HG03457 (cell line): ENCODE measurements around the gene SPATA33.
"Not testable (repeated sequence)": the region's sequence is repeated elsewhere in the genome, so short reads cannot be mapped to it uniquely, and the experiment has no call there.

Source experiments
- ATAC-seq: cut with Tn5 transposase; IDR thresholded peaks from one replicate; pipeline ENCODE4 v1.9.1; 2021; ENCODE audit warnings: moderate number of reproducible peaks; ENCODE audit not compliant: unreplicated experiment

Gene SPATA33

GRCh38 chr16:89658221-89658879 lies 714 bp downstream of the SPATA33 start:
- ATAC-seq: no peak

GRCh38 chr16:89660146-89660545 lies 2.5 kb downstream of the SPATA33 start:
- no peak for ATAC-seq

- ATAC-seq: no peak
Measured at GRCh38 chr16:89661215-89661614, 3.6 kb downstream of the SPATA33 start.

GRCh38 chr16:89664238-89664637 lies 6.6 kb downstream of the SPATA33 start:
- not testable (repeated sequence) for ATAC-seq

- not testable (repeated sequence) for ATAC-seq
Measured at GRCh38 chr16:89667000-89667399, 9.4 kb downstream of the SPATA33 start.

- no peak for ATAC-seq
Measured at GRCh38 chr16:89667633-89668032, 10.0 kb downstream of the SPATA33 start.

GRCh38 chr16:89668790-89669158 lies 11.1 kb downstream of the SPATA33 start:
- ATAC-seq: no peak

GRCh38 chr16:89669755-89670154 lies 12.1 kb downstream of the SPATA33 start:
- no peak for ATAC-seq

- ATAC-seq: no peak
Measured at GRCh38 chr16:89670496-89671431, 13.1 kb downstream of the SPATA33 start.

- not testable (repeated sequence) for ATAC-seq
Measured at GRCh38 chr16:89671565-89671964, 13.9 kb downstream of the SPATA33 start.

GRCh38 chr16:89672177-89672941 lies 14.7 kb downstream of the SPATA33 start:
- no peak for ATAC-seq

GRCh38 chr16:89678258-89678657 lies 20.6 kb downstream of the SPATA33 start:
- ATAC-seq: no peak

- no peak for ATAC-seq
Measured at GRCh38 chr16:89685916-89686315, 28.3 kb downstream of the SPATA33 start.

- ATAC-seq: peak; percentile 67
Measured at GRCh38 chr16:89686520-89687091, 29.0 kb downstream of the SPATA33 start, which contains the start of gene CDK10. TSS of gene CDK10 (plus strand) at chr16:89686689. CDS start at chr16:89686711, 22 bp downstream.

GRCh38 chr16:89687092-89687940 lies 29.7 kb downstream of the SPATA33 start:
- peak; percentile 30 for ATAC-seq

GRCh38 chr16:89688395-89688794 lies 30.8 kb downstream of the SPATA33 start:
- ATAC-seq: no peak

GRCh38 chr16:89689142-89689541 lies 31.5 kb downstream of the SPATA33 start:
- no peak for ATAC-seq

GRCh38 chr16:89689621-89690020 lies 32.0 kb downstream of the SPATA33 start:
- not testable (repeated sequence) for ATAC-seq

- no peak for ATAC-seq
Measured at GRCh38 chr16:89690392-89690901, 32.8 kb downstream of the SPATA33 start.
